Measurements from ENCODE around the gene NUP107.

Gene NUP107

DNA sequence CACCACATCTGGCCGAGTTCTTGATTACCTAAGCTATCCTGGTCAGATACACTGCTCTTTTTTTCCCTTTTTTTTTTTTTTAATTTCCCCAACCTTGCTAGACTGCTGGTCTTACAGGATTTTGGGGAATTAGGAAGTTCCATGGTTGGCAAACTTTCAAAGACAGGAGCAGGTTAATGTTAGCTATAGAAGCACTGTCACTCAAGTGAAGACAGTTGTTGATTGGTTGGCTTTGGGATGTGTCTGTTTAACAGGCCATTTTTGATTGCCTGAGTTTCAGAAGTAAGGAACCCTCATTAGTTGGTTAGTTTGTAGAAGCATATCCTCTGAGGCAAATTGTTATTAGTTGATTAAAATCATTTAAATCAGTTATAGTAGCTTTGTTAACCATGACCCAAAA is 39.3 kb upstream of the NUP107 start:
- Histone ChIP-seq H3K4me1 (ENCODE audit: insufficient read depth, insufficient read length) (no peaks in the 10 kb centered on the region), H3K9me3 (ENCODE audit: insufficient read depth, low read length) (no peaks in the 10 kb centered on the region), H3K36me3 (ENCODE audit: insufficient read depth, insufficient read length, low read length) (peaks cover 42% of the 10 kb centered on the region), H3K27me3 (ENCODE audit: insufficient read depth, insufficient read length) (no peaks in the 10 kb centered on the region), H3K9ac (ENCODE audit: insufficient read length, low read depth) (no peak overlapping the region), H3K4me3 (ENCODE audit: insufficient read length, low read depth) (no peak overlapping the region)
- no peak for DNase-seq (ENCODE audit: low read depth, low spot score)
- TF ChIP-seq SUZ12 (IDR thresholded peaks at IDR 0.05; ENCODE audit: extremely low read depth, insufficient read depth, insufficient read length) = no peak

GRCh38 chr12:68648179-68648578 is 38.6 kb upstream of the NUP107 start:
- no peak for TF ChIP-seq ZNF274 (IDR thresholded peaks at IDR 0.05; ENCODE audit: low read depth, low read length)
- TF ChIP-seq SUZ12 (IDR thresholded peaks at IDR 0.05; ENCODE audit: extremely low read depth, insufficient read depth, insufficient read length) = no peak
- TF ChIP-seq YY1 (IDR thresholded peaks at IDR 0.05; ENCODE audit: insufficient read depth, insufficient read length) = no peak
- Histone ChIP-seq H3K9me3 (ENCODE audit: insufficient read depth, low read length) (no peaks in the 10 kb centered on the region), H3K4me1 (ENCODE audit: insufficient read depth, insufficient read length) (no peaks in the 10 kb centered on the region), H3K4me3 (ENCODE audit: insufficient read length, low read depth) (no peak overlapping the region), H3K9ac (ENCODE audit: insufficient read length, low read depth) (no peak overlapping the region), H3K36me3 (ENCODE audit: insufficient read depth, insufficient read length, low read length) (peaks cover 45% of the 10 kb centered on the region), H3K27me3 (ENCODE audit: insufficient read depth, insufficient read length) (no peaks in the 10 kb centered on the region)
- no peak for DNase-seq (ENCODE audit: low read depth, low spot score)

- no peak overlapping the region for H3K9ac ChIP-seq (ENCODE audit: insufficient read length, low read depth)
- H3K27me3 ChIP-seq (ENCODE audit: insufficient read depth, insufficient read length) = no peaks in the 10 kb centered on the region
- no peaks in the 10 kb centered on the region for H3K9me3 ChIP-seq (ENCODE audit: insufficient read depth, low read length)
- peaks cover 11% of the 10 kb centered on the region for H3K36me3 ChIP-seq (ENCODE audit: insufficient read depth, insufficient read length, low read length)
- no peaks in the 10 kb centered on the region for H3K4me1 ChIP-seq (ENCODE audit: insufficient read depth, insufficient read length)
- H3K4me3 ChIP-seq (ENCODE audit: insufficient read length, low read depth) = no peak overlapping the region
- no peak for TF ChIP-seq ZNF274 (IDR thresholded peaks at IDR 0.05; ENCODE audit: low read depth, low read length)
- no peak for TF ChIP-seq SUZ12 (IDR thresholded peaks at IDR 0.05; ENCODE audit: extremely low read depth, insufficient read depth, insufficient read length)
- TF ChIP-seq YY1 (IDR thresholded peaks at IDR 0.05; ENCODE audit: insufficient read depth, insufficient read length) = no peak
- no peak for DNase-seq (ENCODE audit: low read depth, low spot score)
Measured at GRCh38 chr12:68665016-68665569, 21.7 kb upstream of the NUP107 start.

DNA sequence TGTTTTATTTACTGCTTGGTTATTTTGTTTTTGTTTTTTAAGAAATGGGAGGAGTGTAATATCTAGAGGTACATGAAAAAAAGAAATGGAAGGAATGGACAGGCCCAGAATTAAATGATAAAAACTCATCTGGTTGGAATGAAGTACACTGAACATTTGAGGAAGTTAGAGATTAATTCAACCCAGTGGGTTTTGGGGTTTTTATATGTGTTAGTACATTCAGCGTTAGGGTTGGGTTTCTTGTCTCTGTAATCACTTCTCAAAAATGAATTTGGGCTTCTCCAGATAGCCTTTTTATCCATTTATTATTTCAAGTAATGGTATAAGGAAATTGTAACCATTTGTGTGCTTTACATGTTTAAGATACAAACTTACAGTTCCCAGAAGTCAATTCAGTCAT is 19.5 kb upstream of the NUP107 start:
- TF ChIP-seq SUZ12 (IDR thresholded peaks at IDR 0.05; ENCODE audit: extremely low read depth, insufficient read depth, insufficient read length) = no peak
- TF ChIP-seq ZNF274 (IDR thresholded peaks at IDR 0.05; ENCODE audit: low read depth, low read length) = no peak
- no peak for TF ChIP-seq YY1 (IDR thresholded peaks at IDR 0.05; ENCODE audit: insufficient read depth, insufficient read length)
- no peaks in the 10 kb centered on the region for H3K9me3 ChIP-seq (ENCODE audit: insufficient read depth, low read length)
- no peak overlapping the region for H3K4me3 ChIP-seq (ENCODE audit: insufficient read length, low read depth)
- H3K36me3 ChIP-seq (ENCODE audit: insufficient read depth, insufficient read length, low read length) = peaks cover 5% of the 10 kb centered on the region
- no peak overlapping the region for H3K9ac ChIP-seq (ENCODE audit: insufficient read length, low read depth)
- no peaks in the 10 kb centered on the region for H3K4me1 ChIP-seq (ENCODE audit: insufficient read depth, insufficient read length)
- DNase-seq (ENCODE audit: low read depth, low spot score) = no peak
- no peaks in the 10 kb centered on the region for H3K27me3 ChIP-seq (ENCODE audit: insufficient read depth, insufficient read length)

DNA sequence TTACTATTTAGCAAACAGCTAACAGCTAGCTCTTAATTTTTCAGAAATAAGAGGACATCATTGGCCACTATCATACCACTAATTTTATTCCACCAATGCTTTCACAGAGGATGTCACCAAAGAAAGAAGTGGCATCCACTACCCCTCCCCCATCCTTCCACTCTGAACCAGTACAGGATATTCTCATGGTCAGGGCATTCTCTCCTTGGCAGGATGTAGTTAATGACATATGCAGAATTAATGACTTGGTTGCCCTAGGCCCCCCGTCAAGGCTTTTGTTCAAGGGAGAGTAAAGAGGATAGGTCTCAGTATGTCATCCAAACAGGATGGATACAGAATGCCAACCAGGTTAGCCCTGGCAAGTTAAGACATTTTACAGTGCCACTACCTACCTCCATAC is 18.9 kb upstream of the NUP107 start:
- Histone ChIP-seq H3K4me1 (ENCODE audit: insufficient read depth, insufficient read length) (no peaks in the 10 kb centered on the region), H3K4me3 (ENCODE audit: insufficient read length, low read depth) (no peak overlapping the region), H3K9me3 (ENCODE audit: insufficient read depth, low read length) (no peaks in the 10 kb centered on the region), H3K27me3 (ENCODE audit: insufficient read depth, insufficient read length) (no peaks in the 10 kb centered on the region), H3K9ac (ENCODE audit: insufficient read length, low read depth) (no peak overlapping the region), H3K36me3 (ENCODE audit: insufficient read depth, insufficient read length, low read length) (no peaks in the 10 kb centered on the region)
- no peak for TF ChIP-seq YY1 (IDR thresholded peaks at IDR 0.05; ENCODE audit: insufficient read depth, insufficient read length)
- TF ChIP-seq SUZ12 (IDR thresholded peaks at IDR 0.05; ENCODE audit: extremely low read depth, insufficient read depth, insufficient read length) = no peak
- TF ChIP-seq ZNF274 (IDR thresholded peaks at IDR 0.05; ENCODE audit: low read depth, low read length) = no peak
- DNase-seq (ENCODE audit: low read depth, low spot score) = no peak

DNA sequence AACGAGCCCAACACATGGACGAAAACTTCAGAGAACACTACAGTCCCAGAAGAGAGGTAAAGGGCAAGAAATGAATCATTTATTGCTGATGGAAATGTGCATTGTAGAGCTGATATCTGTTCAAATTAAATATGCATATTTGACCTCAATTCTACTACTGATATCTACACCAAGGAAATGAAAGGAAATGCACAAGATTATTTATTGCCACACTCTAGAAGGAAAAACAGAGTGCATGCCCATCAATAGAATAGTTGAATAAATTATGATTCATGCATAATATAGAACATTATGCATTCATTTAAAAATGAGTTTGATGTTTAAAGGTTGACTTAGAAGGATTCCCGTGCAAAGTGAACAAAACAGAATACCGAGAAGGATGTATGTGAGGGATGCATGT is 15.6 kb upstream of the NUP107 start:
- no peaks in the 10 kb centered on the region for H3K4me1 ChIP-seq (ENCODE audit: insufficient read depth, insufficient read length)
- H3K9ac ChIP-seq (ENCODE audit: insufficient read length, low read depth) = no peak overlapping the region
- H3K9me3 ChIP-seq (ENCODE audit: insufficient read depth, low read length) = no peaks in the 10 kb centered on the region
- TF ChIP-seq YY1 (IDR thresholded peaks at IDR 0.05; ENCODE audit: insufficient read depth, insufficient read length) = no peak
- no peak for TF ChIP-seq ZNF274 (IDR thresholded peaks at IDR 0.05; ENCODE audit: low read depth, low read length)
- no peak for TF ChIP-seq SUZ12 (IDR thresholded peaks at IDR 0.05; ENCODE audit: extremely low read depth, insufficient read depth, insufficient read length)
- no peaks in the 10 kb centered on the region for H3K27me3 ChIP-seq (ENCODE audit: insufficient read depth, insufficient read length)
- H3K36me3 ChIP-seq (ENCODE audit: insufficient read depth, insufficient read length, low read length) = no peaks in the 10 kb centered on the region
- H3K4me3 ChIP-seq (ENCODE audit: insufficient read length, low read depth) = no peak overlapping the region
- no peak for DNase-seq (ENCODE audit: low read depth, low spot score)

DNA sequence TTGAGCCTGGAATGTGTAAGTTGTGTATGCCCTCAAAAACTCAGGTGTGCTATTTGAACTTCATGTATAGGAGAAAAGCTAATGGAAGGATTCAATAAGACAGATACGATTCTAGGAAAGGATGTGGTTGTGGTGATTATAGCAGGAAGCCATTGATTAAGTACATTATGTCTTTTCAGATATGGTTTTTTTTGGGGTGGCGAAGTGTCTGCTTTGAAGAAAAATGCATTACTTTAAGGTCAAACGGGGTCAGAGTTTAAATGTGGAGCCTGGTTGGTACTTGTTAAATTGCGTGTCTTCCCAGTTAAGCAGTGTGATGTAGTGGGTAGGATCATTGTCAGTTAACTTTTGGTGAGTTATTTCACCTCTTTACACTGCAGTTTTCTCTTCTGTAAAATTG is 13.0 kb upstream of the NUP107 start:
- H3K9me3 ChIP-seq (ENCODE audit: insufficient read depth, low read length) = no peaks in the 10 kb centered on the region
- no peak for DNase-seq (ENCODE audit: low read depth, low spot score)
- H3K9ac ChIP-seq (ENCODE audit: insufficient read length, low read depth) = no peak overlapping the region
- H3K27me3 ChIP-seq (ENCODE audit: insufficient read depth, insufficient read length) = no peaks in the 10 kb centered on the region
- H3K4me1 ChIP-seq (ENCODE audit: insufficient read depth, insufficient read length) = no peaks in the 10 kb centered on the region
- no peak for TF ChIP-seq ZNF274 (IDR thresholded peaks at IDR 0.05; ENCODE audit: low read depth, low read length)
- TF ChIP-seq SUZ12 (IDR thresholded peaks at IDR 0.05; ENCODE audit: extremely low read depth, insufficient read depth, insufficient read length) = no peak
- no peak for TF ChIP-seq YY1 (IDR thresholded peaks at IDR 0.05; ENCODE audit: insufficient read depth, insufficient read length)
- no peaks in the 10 kb centered on the region for H3K36me3 ChIP-seq (ENCODE audit: insufficient read depth, insufficient read length, low read length)
- no peak overlapping the region for H3K4me3 ChIP-seq (ENCODE audit: insufficient read length, low read depth)

DNA sequence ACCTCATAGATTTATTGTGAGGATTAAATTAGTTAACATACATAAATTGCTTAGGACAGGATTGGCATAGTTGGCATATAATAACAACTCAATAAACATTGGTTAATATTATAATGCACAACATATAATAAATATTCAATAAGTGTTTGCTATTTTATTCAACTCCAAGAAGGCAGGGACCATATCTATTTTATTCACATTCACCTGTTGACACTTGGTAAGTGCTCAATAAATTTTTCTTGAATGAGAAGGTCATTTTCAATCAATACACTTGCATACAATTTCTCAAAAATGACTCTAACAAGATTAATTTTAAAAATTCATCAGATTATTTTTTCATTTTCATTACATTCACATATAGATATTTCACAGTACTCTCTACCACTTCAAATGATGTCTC is 12.4 kb upstream of the NUP107 start:
- DNase-seq (ENCODE audit: low read depth, low spot score) = no peak
- Histone ChIP-seq H3K27me3 (ENCODE audit: insufficient read depth, insufficient read length) (no peaks in the 10 kb centered on the region), H3K9ac (ENCODE audit: insufficient read length, low read depth) (no peak overlapping the region), H3K36me3 (ENCODE audit: insufficient read depth, insufficient read length, low read length) (no peaks in the 10 kb centered on the region), H3K4me3 (ENCODE audit: insufficient read length, low read depth) (no peak overlapping the region), H3K9me3 (ENCODE audit: insufficient read depth, low read length) (no peaks in the 10 kb centered on the region), H3K4me1 (ENCODE audit: insufficient read depth, insufficient read length) (no peaks in the 10 kb centered on the region)
- TF ChIP-seq ZNF274 (IDR thresholded peaks at IDR 0.05; ENCODE audit: low read depth, low read length) = no peak
- TF ChIP-seq SUZ12 (IDR thresholded peaks at IDR 0.05; ENCODE audit: extremely low read depth, insufficient read depth, insufficient read length) = no peak
- TF ChIP-seq YY1 (IDR thresholded peaks at IDR 0.05; ENCODE audit: insufficient read depth, insufficient read length) = no peak

All from NT2/D1 (cell line).